SU-DHL-6 (cell line): ENCODE results near the gene HPS5.

ENCODE experiments used
- H2AFZ ChIP-seq: fragments of 200-600 bp; sonication (generic); 2 replicates; pipeline ENCODE4 v1.6.1; 2014; ENCODE audit warnings: low read depth, mild to moderate bottlenecking, moderate library complexity, mixed read lengths, antibody characterized with exemption, low read length; ENCODE audit not compliant: severe bottlenecking
- H3F3A ChIP-seq: fragments of 200-600 bp; shearing (Covaris generic); 2 replicates; pipeline ENCODE4 v1.6.0; 2016; ENCODE audit warnings: antibody characterized with exemption, mild to moderate bottlenecking; ENCODE audit not compliant: insufficient read depth
- H3K27ac ChIP-seq: fragments of 200-600 bp; sonication (generic); 2 replicates; pipeline ENCODE4 v1.5.1; 2016; ENCODE audit warnings: low read depth, mild to moderate bottlenecking, low read length, moderate library complexity, mixed read lengths
- H3K27me3 ChIP-seq: fragments of 200-600 bp; sonication (generic), shearing (Covaris generic); 2 replicates; pipeline ENCODE4 v1.6.0; 2014; ENCODE audit warnings: mild to moderate bottlenecking, low read length
- H3K36me3 ChIP-seq: fragments of 200-600 bp; sonication (generic); 2 replicates; pipeline ENCODE4 v1.6.1; 2014; ENCODE audit warnings: mild to moderate bottlenecking, low read length, mixed read lengths
- H3K4me2 ChIP-seq: fragments of 300-600, 200-600 bp; shearing (Covaris generic), sonication (generic); 2 replicates; pipeline ENCODE4 v1.6.0; 2014; ENCODE audit warnings: low read length, low read depth, mild to moderate bottlenecking; ENCODE audit not compliant: poor library complexity, severe bottlenecking
- H3K4me3 ChIP-seq: fragments of 200-600 bp; sonication (generic); 2 replicates; pipeline ENCODE4 v1.5.1; 2014; ENCODE audit warnings: antibody characterized with exemption, low read length, mild to moderate bottlenecking, mixed read lengths; ENCODE audit not compliant: insufficient read depth, poor library complexity, severe bottlenecking
- H3K79me2 ChIP-seq: fragments of 200-600 bp; sonication (generic); 2 replicates; pipeline ENCODE4 v1.6.1; 2014; ENCODE audit warnings: mild to moderate bottlenecking, low read length, moderate library complexity; ENCODE audit not compliant: insufficient read depth
- H3K9ac ChIP-seq: fragments of 200-600 bp; sonication (generic); 2 replicates; pipeline ENCODE4 v1.7.0; 2014; ENCODE audit warnings: mild to moderate bottlenecking, low read length
- H3K9me2 ChIP-seq: fragments of 200-600 bp; sonication (generic); replicated peaks from 2 replicates; pipeline ENCODE4 v1.6.1; 2014; ENCODE audit warnings: low read length; ENCODE audit not compliant: insufficient read depth
- H3K9me3 ChIP-seq: fragments of 200-600 bp; sonication (generic); 2 replicates; pipeline ENCODE4 v1.6.1; 2014; ENCODE audit warnings: low read length, mixed read lengths; ENCODE audit not compliant: insufficient read depth
- H4K20me1 ChIP-seq: fragments of 200-600 bp; sonication (generic); 2 replicates; pipeline ENCODE4 v1.6.1; 2014; ENCODE audit warnings: low read depth, mild to moderate bottlenecking, antibody characterized with exemption, low read length, moderate library complexity, mixed read lengths
- EZH2phosphoT487 ChIP-seq: fragments of 200-600 bp; sonication (generic), shearing (Covaris generic); conservative IDR thresholded peaks from 2 replicates; pipeline ENCODE4 v1.6.1; 2018; ENCODE audit warnings: mild to moderate bottlenecking, antibody characterized with exemption, low read length, moderate library complexity, mixed read lengths
- TF ChIP-seq, protein P1 (sequence below): fragments of 200-600 bp; sonication (generic); IDR thresholded peaks from one replicate; pipeline ENCODE4 v1.5.1; 2017; ENCODE audit warnings: antibody characterized with exemption, mild to moderate bottlenecking, low read length, moderate library complexity; ENCODE audit not compliant: insufficient read depth, poor library complexity, severe bottlenecking

The HPS5 gene

DNA sequence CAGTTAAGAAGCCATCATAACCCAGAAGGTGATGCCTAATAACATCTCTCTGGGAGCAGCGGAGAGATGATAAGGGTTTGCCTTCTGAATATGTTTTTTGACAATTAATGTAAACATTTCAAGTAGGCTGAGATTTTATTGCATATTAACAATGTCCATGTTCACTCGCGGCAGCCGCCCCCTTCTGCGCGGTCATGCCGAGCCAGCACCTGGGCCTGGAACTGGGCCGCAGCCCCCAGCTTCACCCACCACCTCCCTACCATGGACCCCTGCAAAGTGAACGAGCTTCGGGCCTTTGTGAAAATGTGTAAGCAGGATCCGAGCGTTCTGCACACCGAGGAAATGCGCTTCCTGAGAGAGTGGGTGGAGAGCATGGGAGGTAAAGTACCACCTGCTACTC is 60.2 kb downstream of the HPS5 start:
- Histone ChIP-seq H3K36me3 (no peaks in the 10 kb centered on the region), H3K27me3 (no peaks in the 10 kb centered on the region), H2AFZ (no peak overlapping the region), H3K4me2 (no peak overlapping the region), H3F3A (no peaks in the 10 kb centered on the region), H3K4me3 (no peak overlapping the region), H3K27ac (no peak overlapping the region), H4K20me1 (no peaks in the 10 kb centered on the region), H3K79me2 (no peaks in the 10 kb centered on the region), H3K9me2 (no peaks in the 10 kb centered on the region), H3K9me3 (no peaks in the 10 kb centered on the region), H3K9ac (no peak overlapping the region)
- no peak for TF ChIP-seq EZH2phosphoT487
- TF ChIP-seq, protein P1, sequence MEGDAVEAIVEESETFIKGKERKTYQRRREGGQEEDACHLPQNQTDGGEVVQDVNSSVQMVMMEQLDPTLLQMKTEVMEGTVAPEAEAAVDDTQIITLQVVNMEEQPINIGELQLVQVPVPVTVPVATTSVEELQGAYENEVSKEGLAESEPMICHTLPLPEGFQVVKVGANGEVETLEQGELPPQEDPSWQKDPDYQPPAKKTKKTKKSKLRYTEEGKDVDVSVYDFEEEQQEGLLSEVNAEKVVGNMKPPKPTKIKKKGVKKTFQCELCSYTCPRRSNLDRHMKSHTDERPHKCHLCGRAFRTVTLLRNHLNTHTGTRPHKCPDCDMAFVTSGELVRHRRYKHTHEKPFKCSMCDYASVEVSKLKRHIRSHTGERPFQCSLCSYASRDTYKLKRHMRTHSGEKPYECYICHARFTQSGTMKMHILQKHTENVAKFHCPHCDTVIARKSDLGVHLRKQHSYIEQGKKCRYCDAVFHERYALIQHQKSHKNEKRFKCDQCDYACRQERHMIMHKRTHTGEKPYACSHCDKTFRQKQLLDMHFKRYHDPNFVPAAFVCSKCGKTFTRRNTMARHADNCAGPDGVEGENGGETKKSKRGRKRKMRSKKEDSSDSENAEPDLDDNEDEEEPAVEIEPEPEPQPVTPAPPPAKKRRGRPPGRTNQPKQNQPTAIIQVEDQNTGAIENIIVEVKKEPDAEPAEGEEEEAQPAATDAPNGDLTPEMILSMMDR = no peak

DNA sequence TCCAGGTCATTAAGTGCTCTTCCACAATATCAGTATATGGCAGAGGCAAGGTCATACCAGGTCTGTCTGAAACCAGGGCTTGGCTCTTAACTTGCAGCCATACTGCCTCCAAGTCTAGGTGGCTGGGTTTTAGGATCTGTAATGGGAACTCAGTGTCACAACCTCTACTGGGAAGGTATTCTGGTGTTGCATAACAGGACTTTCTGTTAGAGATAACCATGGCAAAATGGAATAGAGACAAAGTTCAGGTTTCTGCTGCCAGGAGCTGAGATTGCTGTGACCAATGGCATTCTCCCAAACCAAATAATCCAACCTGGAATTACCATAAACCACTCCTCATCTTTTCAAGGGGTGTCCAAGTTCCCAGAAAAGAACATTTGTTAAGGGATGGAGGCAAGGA is 62.7 kb downstream of the HPS5 start:
- Histone ChIP-seq H3K9ac (no peak overlapping the region), H3K27ac (no peak overlapping the region), H3F3A (no peaks in the 10 kb centered on the region), H4K20me1 (no peaks in the 10 kb centered on the region), H2AFZ (no peak overlapping the region), H3K4me3 (no peak overlapping the region), H3K4me2 (no peak overlapping the region), H3K79me2 (no peaks in the 10 kb centered on the region), H3K9me2 (no peaks in the 10 kb centered on the region), H3K9me3 (no peaks in the 10 kb centered on the region), H3K27me3 (no peaks in the 10 kb centered on the region), H3K36me3 (no peaks in the 10 kb centered on the region)
- TF ChIP-seq, protein P1 = no peak
- TF ChIP-seq EZH2phosphoT487 = no peak

DNA sequence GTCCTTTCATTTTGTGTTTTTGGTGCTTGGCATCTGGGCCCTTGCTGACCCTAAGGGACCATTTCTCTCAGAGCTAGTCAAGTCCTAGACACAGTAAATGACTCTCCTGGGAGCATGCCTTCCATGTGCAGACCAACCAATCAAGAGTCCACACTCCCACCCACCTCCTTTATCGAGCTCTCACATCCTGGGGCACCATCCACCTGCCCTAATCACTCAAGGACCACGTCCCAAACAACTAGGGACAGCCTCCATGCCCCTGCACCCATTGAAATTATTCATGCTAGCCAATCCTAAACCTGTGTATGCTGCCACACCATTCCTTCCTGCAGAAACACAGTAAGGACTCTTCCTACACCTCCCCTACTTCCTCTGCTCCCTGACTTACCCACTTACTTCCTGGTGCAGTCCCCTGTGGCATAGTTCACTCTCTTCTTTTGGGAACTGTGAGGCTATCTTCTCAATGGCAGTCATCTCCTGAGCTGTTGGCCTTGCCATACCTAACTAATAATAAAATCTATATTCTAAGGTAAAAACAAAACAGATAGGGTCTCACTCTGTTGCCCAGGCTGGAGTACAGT is 67.1 kb downstream of the HPS5 start:
- H2AFZ ChIP-seq = no peak overlapping the region
- no peak overlapping the region for H3K9ac ChIP-seq
- no peak overlapping the region for H3K4me3 ChIP-seq
- no peak overlapping the region for H3K4me2 ChIP-seq
- no peaks in the 10 kb centered on the region for H3K9me2 ChIP-seq
- H3K36me3 ChIP-seq = no peaks in the 10 kb centered on the region
- no peak for TF ChIP-seq EZH2phosphoT487
- TF ChIP-seq, protein P1 = no peak
- H3K9me3 ChIP-seq = no peaks in the 10 kb centered on the region
- H4K20me1 ChIP-seq = no peaks in the 10 kb centered on the region
- no peak overlapping the region for H3K27ac ChIP-seq
- no peaks in the 10 kb centered on the region for H3F3A ChIP-seq
- H3K27me3 ChIP-seq = no peaks in the 10 kb centered on the region
- H3K79me2 ChIP-seq = no peaks in the 10 kb centered on the region
